RWPE2 (cell line): ENCODE results near the gene KCNN2.

ENCODE experiments used
- ATAC-seq: fragments of 200-7000 bp; cut with Tn5 transposase; 3 replicates; pipeline ENCODE4 v1.9.1; 2021; ENCODE audit warnings: low read depth
- DNase-seq: peaks from one replicate; pipeline ENCODE4 v3.0.0-alpha.2; 2020; ENCODE audit warnings: low spot score
- H3K27ac ChIP-seq: fragments of 450-650 bp; 2 replicates; pipeline ENCODE4 v1.5.1; 2017; ENCODE audit warnings: mild to moderate bottlenecking; ENCODE audit not compliant: poor library complexity, severe bottlenecking
- H3K27me3 ChIP-seq: fragments of 250-450 bp; sonication (Bioruptor Pico); 2 replicates; pipeline ENCODE4 v1.5.1; 2021; ENCODE audit warnings: mild to moderate bottlenecking, moderate library complexity; ENCODE audit not compliant: insufficient read depth, poor library complexity, severe bottlenecking
- H3K36me3 ChIP-seq: fragments of 250-450 bp; sonication (Bioruptor Pico); 2 replicates; pipeline ENCODE4 v1.5.1; 2020; ENCODE audit warnings: low read depth, mild to moderate bottlenecking, moderate library complexity
- H3K4me1 ChIP-seq: fragments of 250-450 bp; sonication (Bioruptor Pico); 2 replicates; pipeline ENCODE4 v1.5.1; 2021; ENCODE audit warnings: mild to moderate bottlenecking, moderate library complexity; ENCODE audit not compliant: insufficient read depth, poor library complexity, severe bottlenecking
- H3K4me3 ChIP-seq: fragments of 250-450 bp; sonication (Bioruptor Pico); 2 replicates; pipeline ENCODE4 v1.5.1; 2021; ENCODE audit warnings: mild to moderate bottlenecking, moderate library complexity; ENCODE audit not compliant: severe bottlenecking
- H3K9me3 ChIP-seq: fragments of 250-450 bp; sonication (Bioruptor Pico); 2 replicates; pipeline ENCODE4 v1.5.1; 2021; ENCODE audit warnings: mild to moderate bottlenecking, moderate library complexity; ENCODE audit not compliant: severe bottlenecking
- TF ChIP-seq, protein P1 (sequence below): fragments of 450-650 bp; IDR thresholded peaks from one replicate; pipeline ENCODE4 v1.5.1; 2017; ENCODE audit warnings: mild to moderate bottlenecking, moderate library complexity; ENCODE audit not compliant: poor library complexity, severe bottlenecking

Gene KCNN2

DNA sequence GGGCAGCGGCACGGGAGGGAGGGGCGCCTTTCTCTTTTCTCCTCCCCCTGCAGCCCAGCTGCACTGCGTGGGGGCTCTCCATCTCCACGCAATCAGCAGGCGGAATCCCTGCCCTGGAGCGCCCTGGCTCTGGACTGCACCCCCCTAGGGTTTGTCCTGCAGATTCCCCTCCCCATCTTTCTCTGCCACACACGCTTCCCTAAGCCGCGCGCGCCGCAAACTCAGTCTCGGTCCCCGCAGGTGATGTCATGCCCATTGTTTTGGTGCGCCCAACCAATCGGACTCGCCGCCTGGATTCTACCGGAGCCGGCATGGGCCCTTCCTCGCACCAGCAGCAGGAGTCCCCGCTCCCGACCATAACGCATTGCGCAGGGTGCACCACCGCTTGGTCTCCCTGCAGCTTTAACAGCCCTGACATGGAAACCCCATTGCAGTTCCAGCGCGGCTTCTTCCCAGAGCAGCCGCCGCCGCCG, at the start of gene KCNN2:
KCNN2 (plus strand) TSS at position 347 of the 473 bp plus-strand sequence; CDS start at position 417, 70 bp downstream.
- Histone ChIP-seq H3K27ac (no peak within 1 kb of the TSS), H3K4me3 (peak within 1 kb of the TSS; percentile 27), H3K9me3 (no peaks in the 10 kb centered on the region), H3K36me3 (no peaks in the 10 kb centered on the region), H3K27me3 (peaks cover 85% of the 10 kb centered on the region), H3K4me1 (no peaks in the 10 kb centered on the region)
- TF ChIP-seq, protein P1, sequence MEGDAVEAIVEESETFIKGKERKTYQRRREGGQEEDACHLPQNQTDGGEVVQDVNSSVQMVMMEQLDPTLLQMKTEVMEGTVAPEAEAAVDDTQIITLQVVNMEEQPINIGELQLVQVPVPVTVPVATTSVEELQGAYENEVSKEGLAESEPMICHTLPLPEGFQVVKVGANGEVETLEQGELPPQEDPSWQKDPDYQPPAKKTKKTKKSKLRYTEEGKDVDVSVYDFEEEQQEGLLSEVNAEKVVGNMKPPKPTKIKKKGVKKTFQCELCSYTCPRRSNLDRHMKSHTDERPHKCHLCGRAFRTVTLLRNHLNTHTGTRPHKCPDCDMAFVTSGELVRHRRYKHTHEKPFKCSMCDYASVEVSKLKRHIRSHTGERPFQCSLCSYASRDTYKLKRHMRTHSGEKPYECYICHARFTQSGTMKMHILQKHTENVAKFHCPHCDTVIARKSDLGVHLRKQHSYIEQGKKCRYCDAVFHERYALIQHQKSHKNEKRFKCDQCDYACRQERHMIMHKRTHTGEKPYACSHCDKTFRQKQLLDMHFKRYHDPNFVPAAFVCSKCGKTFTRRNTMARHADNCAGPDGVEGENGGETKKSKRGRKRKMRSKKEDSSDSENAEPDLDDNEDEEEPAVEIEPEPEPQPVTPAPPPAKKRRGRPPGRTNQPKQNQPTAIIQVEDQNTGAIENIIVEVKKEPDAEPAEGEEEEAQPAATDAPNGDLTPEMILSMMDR: no peak
- ATAC-seq (peak; percentile 75), DNase-seq (peak; percentile 78)

DNA sequence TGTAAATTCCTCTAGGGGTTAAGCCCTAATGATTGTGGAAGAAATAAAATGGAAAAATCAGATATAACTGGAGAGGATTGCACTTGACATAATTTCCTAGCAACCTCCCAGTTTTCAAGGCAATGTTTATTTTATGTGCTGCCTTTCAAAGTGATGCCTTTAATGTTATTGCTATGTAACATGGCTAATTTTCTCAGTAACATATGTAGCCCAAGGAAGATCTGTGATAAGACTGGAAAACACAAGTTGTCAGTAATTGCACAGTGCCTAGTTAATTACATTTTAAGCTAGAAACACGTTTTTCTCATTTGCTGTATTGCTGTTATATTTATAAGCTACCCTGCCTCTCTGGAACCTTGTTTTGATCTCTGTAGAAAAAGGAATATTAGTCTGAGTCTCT, 49.2 kb upstream of the KCNN2 start:
- DNase-seq: no peak
- TF ChIP-seq, protein P1: no peak
- no peaks in the 10 kb centered on the region for H3K4me1 ChIP-seq
- no peak overlapping the region for H3K4me3 ChIP-seq
- no peak for ATAC-seq
- no peaks in the 10 kb centered on the region for H3K9me3 ChIP-seq
- H3K36me3 ChIP-seq: no peaks in the 10 kb centered on the region
- no peak overlapping the region for H3K27ac ChIP-seq
- peaks cover 25% of the 10 kb centered on the region for H3K27me3 ChIP-seq

DNA sequence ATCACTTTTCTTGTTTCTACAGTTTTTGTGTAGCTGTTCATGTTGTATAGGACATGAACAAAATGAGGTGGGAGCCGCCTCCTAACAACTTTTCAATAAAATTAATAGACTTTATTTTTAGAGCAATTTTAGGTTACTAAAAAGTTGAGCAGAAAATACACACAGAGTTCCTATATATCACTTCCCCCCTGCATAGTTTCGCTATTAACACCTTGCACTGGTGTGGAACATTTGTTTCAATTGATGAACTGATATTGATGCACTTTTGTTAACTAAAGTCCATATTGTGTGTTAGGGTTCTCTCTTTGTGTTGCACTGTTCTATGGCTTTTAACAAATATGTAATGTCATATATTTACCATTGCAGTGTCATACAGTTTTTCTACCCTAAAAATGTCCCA, 47.8 kb upstream of the KCNN2 start:
- no peak overlapping the region for H3K27ac ChIP-seq
- H3K27me3 ChIP-seq: peaks cover 25% of the 10 kb centered on the region
- ATAC-seq: no peak
- no peaks in the 10 kb centered on the region for H3K9me3 ChIP-seq
- H3K4me1 ChIP-seq: no peaks in the 10 kb centered on the region
- H3K4me3 ChIP-seq: no peak overlapping the region
- no peaks in the 10 kb centered on the region for H3K36me3 ChIP-seq
- TF ChIP-seq, protein P1: no peak
- no peak for DNase-seq

DNA sequence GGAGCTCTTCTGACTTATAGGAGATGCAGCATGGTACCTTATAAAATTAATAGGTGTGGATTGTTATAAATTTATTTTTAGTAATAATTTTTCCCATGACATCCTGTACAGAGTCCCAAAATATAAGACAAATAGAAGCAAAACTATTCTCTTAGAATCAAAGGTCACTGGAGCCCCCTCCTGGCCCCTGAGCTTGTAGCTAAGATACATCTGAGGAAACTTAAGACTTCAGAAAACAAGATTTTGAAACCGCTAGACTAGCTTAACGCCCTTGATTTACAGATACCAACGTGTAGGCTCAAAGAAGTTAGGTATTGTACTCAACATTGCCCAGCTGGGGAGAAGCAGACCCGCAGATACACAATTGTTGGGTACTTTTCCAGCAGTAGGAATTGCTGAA, 45.7 kb upstream of the KCNN2 start:
- no peaks in the 10 kb centered on the region for H3K4me1 ChIP-seq
- peaks cover 20% of the 10 kb centered on the region for H3K27me3 ChIP-seq
- DNase-seq (no peak), ATAC-seq (no peak)
- TF ChIP-seq, protein P1: no peak
- H3K36me3 ChIP-seq: no peaks in the 10 kb centered on the region
- no peak overlapping the region for H3K4me3 ChIP-seq
- no peaks in the 10 kb centered on the region for H3K9me3 ChIP-seq
- H3K27ac ChIP-seq: no peak overlapping the region

DNA sequence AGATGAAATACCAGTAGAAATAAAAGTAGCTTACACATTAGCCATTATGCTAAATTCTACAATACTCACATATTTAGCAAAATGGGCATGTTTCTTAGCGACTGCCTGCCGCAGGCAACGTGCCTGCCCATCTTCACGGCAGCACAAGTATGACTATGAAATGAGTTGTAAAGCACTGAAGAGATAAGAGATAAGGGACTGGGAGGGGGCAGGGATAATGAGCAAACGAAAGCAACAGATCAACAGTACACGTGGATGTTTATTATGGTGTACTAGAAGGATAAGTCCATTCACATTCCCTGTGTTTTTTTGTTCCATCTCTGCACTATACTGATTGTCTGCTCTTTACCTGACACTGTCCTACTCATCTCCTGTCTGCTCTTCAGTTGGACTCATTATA, 44.1 kb upstream of the KCNN2 start:
- Histone ChIP-seq H3K9me3 (no peaks in the 10 kb centered on the region), H3K4me3 (no peak overlapping the region), H3K27me3 (peaks cover 22% of the 10 kb centered on the region), H3K4me1 (no peaks in the 10 kb centered on the region), H3K36me3 (no peaks in the 10 kb centered on the region), H3K27ac (no peak overlapping the region)
- DNase-seq: no peak
- no peak for ATAC-seq
- TF ChIP-seq, protein P1: no peak
